DOHH2 (cell line): ENCODE results near the gene PLA2G12A.

Experiments
- EZH2phosphoT487 ChIP-seq: fragments of 200-600 bp; sonication (generic); IDR thresholded peaks from 2 replicates; pipeline ENCODE4 v1.6.1; 2017; ENCODE audit warnings: borderline replicate concordance, mild to moderate bottlenecking, antibody characterized with exemption, low read length, moderate library complexity, mixed read lengths
- TF ChIP-seq, protein P1 (sequence below): fragments of 200-600 bp; sonication (generic); IDR thresholded peaks from one replicate; pipeline ENCODE4 v1.5.1; 2014; ENCODE audit warnings: antibody characterized with exemption, mild to moderate bottlenecking, low read depth, low read length; ENCODE audit not compliant: poor library complexity, severe bottlenecking

GRCh38 chr4:109682875-109683274, 47.0 kb downstream of the PLA2G12A start:
- TF ChIP-seq, protein P1, sequence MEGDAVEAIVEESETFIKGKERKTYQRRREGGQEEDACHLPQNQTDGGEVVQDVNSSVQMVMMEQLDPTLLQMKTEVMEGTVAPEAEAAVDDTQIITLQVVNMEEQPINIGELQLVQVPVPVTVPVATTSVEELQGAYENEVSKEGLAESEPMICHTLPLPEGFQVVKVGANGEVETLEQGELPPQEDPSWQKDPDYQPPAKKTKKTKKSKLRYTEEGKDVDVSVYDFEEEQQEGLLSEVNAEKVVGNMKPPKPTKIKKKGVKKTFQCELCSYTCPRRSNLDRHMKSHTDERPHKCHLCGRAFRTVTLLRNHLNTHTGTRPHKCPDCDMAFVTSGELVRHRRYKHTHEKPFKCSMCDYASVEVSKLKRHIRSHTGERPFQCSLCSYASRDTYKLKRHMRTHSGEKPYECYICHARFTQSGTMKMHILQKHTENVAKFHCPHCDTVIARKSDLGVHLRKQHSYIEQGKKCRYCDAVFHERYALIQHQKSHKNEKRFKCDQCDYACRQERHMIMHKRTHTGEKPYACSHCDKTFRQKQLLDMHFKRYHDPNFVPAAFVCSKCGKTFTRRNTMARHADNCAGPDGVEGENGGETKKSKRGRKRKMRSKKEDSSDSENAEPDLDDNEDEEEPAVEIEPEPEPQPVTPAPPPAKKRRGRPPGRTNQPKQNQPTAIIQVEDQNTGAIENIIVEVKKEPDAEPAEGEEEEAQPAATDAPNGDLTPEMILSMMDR, result no peak
- no peak for TF ChIP-seq EZH2phosphoT487
